Testis (tissue), 3 donors: ENCODE measurements around the gene CDYL2. TPM values are rescaled to one million over a fixed set of nuclear protein-coding genes. Genes with fewer than 3 reads are reported as not detected.

Source experiments
- DNase-seq: peaks from one replicate; pipeline ENCODE4 v3.0.0-alpha.2; 2019
- H3K27ac ChIP-seq, 2 donors: fragments of 200-600 bp; sonication (generic); one replicate each; pipeline ENCODE4 v1.5.1; 2019
- H3K27me3 ChIP-seq: fragments of 200-600 bp; sonication (generic); one replicate; pipeline ENCODE4 v1.5.1; 2019
- H3K36me3 ChIP-seq: fragments of 200-600 bp; sonication (generic); one replicate; pipeline ENCODE4 v1.5.1; 2017; ENCODE audit warnings: low read depth; ENCODE audit errors: missing control alignments
- H3K4me1 ChIP-seq: fragments of 200-600 bp; sonication (generic); one replicate; pipeline ENCODE4 v1.5.1; 2019
- H3K4me3 ChIP-seq, 2 donors: fragments of 200-600 bp; sonication (generic); one replicate each; pipeline ENCODE4 v1.5.1; 2017 to 2019
- H3K9me3 ChIP-seq: fragments of 200-600 bp; sonication (generic); one replicate; pipeline ENCODE4 v1.5.1; 2017
- POLR2A ChIP-seq: fragments of 450-650 bp; IDR thresholded peaks from one replicate; pipeline ENCODE4 v1.6.1; 2017; ENCODE audit warnings: antibody characterized with exemption, mild to moderate bottlenecking, moderate library complexity
- WGBS, 2 donors: methylation state at CpG; one replicate each; pipeline ENCODE4 v1.1.5; 2018; 5-methylcytosine and 5-hydroxymethylcytosine counted together
- intact Hi-C: fragments of 100-400 bp; cut with DNase I; formaldehyde crosslinking; loops from one replicate; pipeline ENCODE4 v1.15.1; 2023; ENCODE audit warnings: low total_unique reads
- polyA plus RNA-seq: library from polyadenylated mRNA; stranded (reverse); fragments of 350-450 nt; fragmentation: Illumina TruSeq; extraction: RNeasy Lipid Tissue Mini Kit (QIAGEN cat#74804); gene quantifications from one replicate; pipeline ENCODE4 v1.2.3, GENCODE V29; 2014; ENCODE audit warnings: low read depth, low replicate concordance; ENCODE audit not compliant: insufficient read depth
- total RNA-seq, 2 donors: library from RNA; depleted of rRNA; stranded (reverse); fragments of >200 nt; gene quantifications; one replicate each; pipeline ENCODE4 v1.2.3, GENCODE V29; 2016
- TF ChIP-seq, protein P1 (sequence below), 3 experiments: fragments of 450-650 bp in 2 of 3; fragments of 200-600 bp in 1 of 3; sonication (generic) in 1 of 3; IDR thresholded peaks; one replicate each; pipeline ENCODE4 v1.5.1; 2016 to 2019; ENCODE audit warnings: antibody characterized with exemption in 3 of 3, mild to moderate bottlenecking in 2 of 3, moderate library complexity in 1 of 3

Gene CDYL2
- total and polyA plus RNA-seq, 3 donors from 2014 or later: 31.2 to 63.7 (median 60.4) TPM

GRCh38 chr16:80627108-80627507, 177.3 kb downstream of the CDYL2 start:
- no peaks in the 10 kb centered on the region for H3K36me3 ChIP-seq
- H3K27me3 ChIP-seq: no peaks in the 10 kb centered on the region
- H3K27ac ChIP-seq: no peak overlapping the region
- intact Hi-C loops: no loop called here
- H3K4me3 ChIP-seq: no peak overlapping the region
- 75 to 80% methylated on average over 1 of the region's 1 CpG for WGBS, 2 donors
- H3K4me1 ChIP-seq: no peaks in the 10 kb centered on the region
- no peaks in the 10 kb centered on the region for H3K9me3 ChIP-seq
- no peak for TF ChIP-seq POLR2A
- TF ChIP-seq, protein P1, sequence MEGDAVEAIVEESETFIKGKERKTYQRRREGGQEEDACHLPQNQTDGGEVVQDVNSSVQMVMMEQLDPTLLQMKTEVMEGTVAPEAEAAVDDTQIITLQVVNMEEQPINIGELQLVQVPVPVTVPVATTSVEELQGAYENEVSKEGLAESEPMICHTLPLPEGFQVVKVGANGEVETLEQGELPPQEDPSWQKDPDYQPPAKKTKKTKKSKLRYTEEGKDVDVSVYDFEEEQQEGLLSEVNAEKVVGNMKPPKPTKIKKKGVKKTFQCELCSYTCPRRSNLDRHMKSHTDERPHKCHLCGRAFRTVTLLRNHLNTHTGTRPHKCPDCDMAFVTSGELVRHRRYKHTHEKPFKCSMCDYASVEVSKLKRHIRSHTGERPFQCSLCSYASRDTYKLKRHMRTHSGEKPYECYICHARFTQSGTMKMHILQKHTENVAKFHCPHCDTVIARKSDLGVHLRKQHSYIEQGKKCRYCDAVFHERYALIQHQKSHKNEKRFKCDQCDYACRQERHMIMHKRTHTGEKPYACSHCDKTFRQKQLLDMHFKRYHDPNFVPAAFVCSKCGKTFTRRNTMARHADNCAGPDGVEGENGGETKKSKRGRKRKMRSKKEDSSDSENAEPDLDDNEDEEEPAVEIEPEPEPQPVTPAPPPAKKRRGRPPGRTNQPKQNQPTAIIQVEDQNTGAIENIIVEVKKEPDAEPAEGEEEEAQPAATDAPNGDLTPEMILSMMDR (IDR thresholded peaks at IDR 0.05): no peak
- no peak for DNase-seq

DNA sequence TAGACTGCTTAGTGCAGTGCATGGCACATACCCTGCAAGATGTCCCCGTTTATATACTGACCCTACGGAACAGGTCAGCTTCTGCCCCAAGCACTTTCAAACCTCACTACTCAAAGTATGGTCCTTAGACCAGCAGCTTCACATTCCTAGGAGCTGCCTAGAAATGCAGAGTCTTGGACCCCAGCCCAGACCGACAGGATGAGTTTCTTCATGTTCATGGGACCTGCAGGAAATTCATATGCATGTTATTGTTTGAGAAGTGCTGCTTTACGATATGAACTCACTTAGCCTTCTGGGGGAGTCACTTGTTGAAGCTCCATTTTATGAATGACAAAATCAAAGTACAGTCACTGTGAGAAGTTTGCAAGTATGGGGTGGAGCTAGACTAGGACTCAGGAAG, 181.0 kb downstream of the CDYL2 start:
- Histone ChIP-seq H3K4me3 (no peak overlapping the region), H3K9me3 (no peaks in the 10 kb centered on the region), H3K36me3 (no peaks in the 10 kb centered on the region), H3K27me3 (no peaks in the 10 kb centered on the region), H3K4me1 (no peaks in the 10 kb centered on the region), H3K27ac (no peak overlapping the region)
- TF ChIP-seq, protein P1 (IDR thresholded peaks at IDR 0.05): no peak
- no peak for TF ChIP-seq POLR2A
- intact Hi-C loops: no loop called here
- WGBS, 2 donors: 68 to 78% methylated on average over 3 to 4 of the region's 4 CpGs
- no peak for DNase-seq

DNA sequence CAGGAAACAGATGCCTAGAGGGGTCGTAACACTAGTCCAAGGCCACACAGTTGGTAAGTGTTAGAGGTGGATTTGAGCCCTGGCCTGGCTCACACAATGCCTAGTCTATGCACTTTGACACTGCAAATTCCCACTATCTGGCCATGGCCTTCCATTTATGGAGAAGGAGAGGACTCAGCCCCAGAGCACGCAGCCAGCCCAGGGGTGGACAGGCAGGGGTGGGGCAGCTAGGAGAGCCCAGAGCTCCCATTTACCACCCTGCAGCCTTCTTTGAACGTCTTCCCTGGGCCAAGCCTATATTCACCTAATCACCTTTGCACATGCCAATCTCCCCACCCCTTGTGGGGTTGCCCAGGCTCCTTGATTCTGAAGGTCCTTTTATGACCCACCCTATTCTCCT, 182.4 kb downstream of the CDYL2 start:
- Histone ChIP-seq H3K4me1 (no peaks in the 10 kb centered on the region), H3K9me3 (no peaks in the 10 kb centered on the region), H3K27me3 (no peaks in the 10 kb centered on the region), H3K4me3 (no peak overlapping the region), H3K27ac (no peak overlapping the region), H3K36me3 (no peaks in the 10 kb centered on the region)
- TF ChIP-seq POLR2A: no peak
- TF ChIP-seq, protein P1 (IDR thresholded peaks at IDR 0.05): no peak
- no peak for DNase-seq
- intact Hi-C loops: no loop called here
- 86 to 91% methylated on average over 3 of the region's 3 CpGs for WGBS, 2 donors

GRCh38 chr16:80620736-80621605, 183.4 kb downstream of the CDYL2 start:
- 89 to 92% methylated on average over 16 to 17 of the region's 17 CpGs for WGBS, 2 donors
- no peak for DNase-seq

More at GRCh38 chr16:80620736-80621605, 183.4 kb downstream of the CDYL2 start:
- H3K36me3 ChIP-seq: no peaks in the 10 kb centered on the region
- no peaks in the 10 kb centered on the region for H3K4me1 ChIP-seq
- no peak overlapping the region for H3K4me3 ChIP-seq
- TF ChIP-seq, protein P1 (IDR thresholded peaks at IDR 0.05): no peak
- no peak for TF ChIP-seq POLR2A
- no peak overlapping the region for H3K27ac ChIP-seq
- H3K9me3 ChIP-seq: no peaks in the 10 kb centered on the region
- intact Hi-C loops: no loop called here
- no peaks in the 10 kb centered on the region for H3K27me3 ChIP-seq
